GM10248 (cell line): ENCODE results near the gene MEP1A.

Source experiments
- CTCF ChIA-PET: fragments of 300-600 bp; sonication (Branson Sonifier 250); formaldehyde crosslinking; extraction: SDS; loops from one replicate; lab custom pipeline; 2021; ENCODE audit warnings: antibody characterized with exemption; lab: Yijun Ruan, JAX
- POLR2A ChIA-PET: fragments of 350-650 bp; sonication (Branson Sonifier 250); formaldehyde crosslinking; extraction: SDS; loops from one replicate; lab custom pipeline; 2020; ENCODE audit warnings: antibody characterized with exemption; lab: Yijun Ruan, JAX
- DNase-seq: peaks from one replicate; pipeline ENCODE4 v3.0.0; 2012; ENCODE audit errors: extremely low spot score
- TF ChIP-seq, protein P1 (sequence below): IDR thresholded peaks from 2 replicates; pipeline ENCODE4 v1.5.1; 2012; ENCODE audit warnings: mild to moderate bottlenecking, low read depth; ENCODE audit errors: extremely low read depth, missing control alignments, control extremely low read depth

MEP1A gene

DNA sequence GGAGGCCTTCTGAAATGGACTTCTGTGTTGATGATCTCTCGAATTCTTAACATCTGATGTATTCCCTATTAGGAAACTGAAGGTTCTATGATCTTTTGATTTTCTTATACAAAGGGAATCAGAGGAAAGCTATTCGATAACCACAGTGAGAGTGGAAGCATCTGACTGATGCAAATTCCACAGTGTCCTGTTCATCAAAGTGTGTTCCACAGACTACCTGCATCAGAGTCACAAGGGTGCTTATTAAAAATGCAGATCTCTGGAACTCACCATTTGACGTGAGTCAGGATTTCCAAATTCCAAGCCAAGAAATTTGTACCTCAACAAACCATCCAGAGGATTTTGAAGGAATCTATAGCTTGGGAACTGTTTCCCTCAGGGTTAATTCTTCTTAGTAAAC is 4.4 kb upstream of the MEP1A start:
- ChIA-PET POLR2A (no interaction called here), CTCF (no interaction called here)
- no peak for DNase-seq
- TF ChIP-seq, protein P1, sequence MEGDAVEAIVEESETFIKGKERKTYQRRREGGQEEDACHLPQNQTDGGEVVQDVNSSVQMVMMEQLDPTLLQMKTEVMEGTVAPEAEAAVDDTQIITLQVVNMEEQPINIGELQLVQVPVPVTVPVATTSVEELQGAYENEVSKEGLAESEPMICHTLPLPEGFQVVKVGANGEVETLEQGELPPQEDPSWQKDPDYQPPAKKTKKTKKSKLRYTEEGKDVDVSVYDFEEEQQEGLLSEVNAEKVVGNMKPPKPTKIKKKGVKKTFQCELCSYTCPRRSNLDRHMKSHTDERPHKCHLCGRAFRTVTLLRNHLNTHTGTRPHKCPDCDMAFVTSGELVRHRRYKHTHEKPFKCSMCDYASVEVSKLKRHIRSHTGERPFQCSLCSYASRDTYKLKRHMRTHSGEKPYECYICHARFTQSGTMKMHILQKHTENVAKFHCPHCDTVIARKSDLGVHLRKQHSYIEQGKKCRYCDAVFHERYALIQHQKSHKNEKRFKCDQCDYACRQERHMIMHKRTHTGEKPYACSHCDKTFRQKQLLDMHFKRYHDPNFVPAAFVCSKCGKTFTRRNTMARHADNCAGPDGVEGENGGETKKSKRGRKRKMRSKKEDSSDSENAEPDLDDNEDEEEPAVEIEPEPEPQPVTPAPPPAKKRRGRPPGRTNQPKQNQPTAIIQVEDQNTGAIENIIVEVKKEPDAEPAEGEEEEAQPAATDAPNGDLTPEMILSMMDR = no peak

DNA sequence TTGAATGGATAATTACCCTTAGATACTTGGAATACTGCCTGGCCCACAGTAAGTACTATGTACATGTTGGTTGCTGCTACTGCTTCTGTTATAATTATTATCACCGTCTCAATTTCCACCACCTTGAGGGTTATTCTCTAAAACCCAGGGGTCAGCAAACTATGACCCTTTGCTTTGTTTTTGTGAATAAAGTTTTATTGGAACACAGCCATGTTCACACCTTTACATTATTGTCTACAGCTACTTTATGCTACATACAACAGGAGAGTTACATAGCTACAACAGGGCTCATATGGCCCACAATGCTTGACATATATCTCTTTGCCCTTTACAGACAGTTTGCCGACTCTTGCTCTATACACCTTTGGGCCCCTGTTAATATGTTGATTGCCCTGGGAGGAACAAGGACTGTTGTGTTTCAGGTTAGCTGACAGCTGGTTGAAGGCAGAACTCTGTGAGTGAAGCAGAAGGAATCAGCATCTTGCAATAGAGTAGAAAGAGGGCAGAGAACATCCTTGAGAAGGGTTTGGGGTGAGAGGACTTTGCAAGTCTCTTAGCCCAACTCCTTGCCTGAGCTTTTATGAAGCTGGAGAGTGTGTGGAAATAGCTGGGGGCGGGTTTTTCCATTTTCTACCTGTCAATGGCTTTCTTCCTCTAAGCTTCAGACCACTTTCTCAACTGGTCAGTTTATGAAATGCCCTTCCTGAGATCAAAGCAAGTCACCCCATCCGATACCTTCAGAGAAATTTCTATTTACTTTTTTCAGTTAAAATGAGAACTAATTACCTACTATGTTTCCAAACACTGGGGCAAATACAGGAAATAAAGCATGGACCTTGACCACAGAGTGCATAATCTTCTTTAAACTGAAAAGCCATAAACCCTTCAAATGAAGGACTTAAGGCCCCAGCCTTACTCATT is 3.5 kb upstream of the MEP1A start:
- TF ChIP-seq, protein P1 = no peak
- CTCF ChIA-PET = no interaction called here
- no peak for DNase-seq
- POLR2A ChIA-PET = no interaction called here

DNA sequence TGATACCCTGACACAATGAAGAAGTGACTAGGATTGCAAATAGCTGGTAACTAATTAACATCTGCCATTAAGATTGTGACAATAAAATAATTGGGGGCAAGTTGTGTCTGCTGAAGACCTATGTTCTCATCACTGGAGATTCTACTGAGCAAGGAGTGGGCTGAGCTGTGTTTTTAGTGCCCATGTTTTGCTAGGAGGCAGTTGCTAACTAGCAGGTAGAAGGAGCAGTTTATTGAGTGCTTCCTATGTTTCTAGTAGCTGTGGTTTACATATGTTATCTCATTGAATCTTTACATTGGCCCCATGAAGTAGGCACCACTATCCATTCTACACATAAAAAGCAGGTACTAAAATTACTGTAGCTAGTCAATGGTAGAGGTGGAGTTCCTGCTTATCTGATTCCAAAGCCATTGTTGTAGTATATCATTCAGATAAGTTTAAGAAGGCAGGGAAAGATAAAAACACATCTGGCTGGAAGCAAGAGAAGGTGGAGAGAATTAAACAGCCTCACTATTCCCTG is 2.8 kb upstream of the MEP1A start:
- TF ChIP-seq, protein P1 = no peak
- DNase-seq = no peak
- CTCF ChIA-PET = no interaction called here
- POLR2A ChIA-PET = no interaction called here

DNA sequence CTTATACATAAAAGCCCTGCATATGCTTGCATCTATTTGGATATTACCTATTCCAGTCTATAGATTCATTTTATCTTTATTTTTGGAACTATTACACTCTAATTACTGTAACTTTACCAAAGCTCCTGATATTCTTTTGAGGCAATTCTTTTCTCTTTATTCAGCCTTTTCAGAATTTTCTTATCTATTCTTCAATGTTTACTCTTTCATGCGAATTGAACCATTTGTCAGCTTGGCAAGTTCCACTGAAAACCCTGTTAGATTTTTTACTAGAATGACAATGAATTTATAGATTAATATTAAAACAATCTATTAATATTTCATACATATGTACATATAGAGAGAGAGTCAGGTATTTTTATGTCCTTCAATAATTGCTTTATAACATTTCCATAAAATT is 554 bp upstream of the MEP1A start:
- TF ChIP-seq, protein P1 = no peak
- DNase-seq = no peak
- ChIA-PET POLR2A (no interaction called here), CTCF (interaction anchor here (0.6 kb wide), 1 partner anchor 45 kb away, joined by 3 read pairs; no protein-coding TSS in a partner anchor)

DNA sequence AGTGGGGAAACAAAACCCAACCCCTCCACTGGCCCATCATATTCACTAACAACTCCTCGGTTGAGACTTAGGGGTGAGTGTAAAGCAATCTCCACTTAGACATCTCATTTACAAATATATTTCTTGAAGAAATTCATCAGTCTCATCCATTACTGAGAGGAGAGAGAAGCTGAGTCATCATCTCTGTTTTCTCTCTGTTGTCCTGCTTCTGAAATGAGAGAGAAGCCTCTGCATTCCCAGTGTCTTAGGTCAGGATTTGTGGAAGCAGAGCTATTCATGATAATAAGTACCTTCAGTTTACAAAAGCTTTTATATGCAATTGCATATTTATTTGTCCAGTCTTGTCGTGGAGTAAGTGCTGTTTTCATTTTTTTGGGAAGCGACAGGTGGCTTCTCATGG is 879 bp downstream of the MEP1A start:
- ChIA-PET CTCF (no interaction called here), POLR2A (no interaction called here)
- TF ChIP-seq, protein P1 = no peak
- DNase-seq = no peak

DNA sequence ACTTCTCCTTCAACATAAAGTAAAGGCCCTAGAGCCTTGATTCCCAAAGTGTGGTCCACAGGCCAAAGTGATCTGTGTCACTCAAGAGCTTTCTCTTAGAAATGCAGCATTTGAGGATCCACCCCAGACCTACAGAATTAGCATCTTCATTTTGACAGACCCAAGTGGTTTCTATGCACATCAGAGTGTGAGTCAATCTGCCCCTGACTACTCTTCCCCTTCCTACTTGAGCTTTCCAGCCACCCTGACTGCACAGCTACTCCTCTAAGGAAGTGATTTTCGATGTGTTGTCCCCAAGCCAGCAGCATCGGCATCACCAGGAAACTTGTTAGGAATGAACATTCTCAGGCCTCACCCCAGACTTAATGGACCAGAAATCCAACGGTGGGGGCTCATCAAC is 2.6 kb downstream of the MEP1A start:
- CTCF ChIA-PET = no interaction called here
- TF ChIP-seq, protein P1 = no peak
- no peak for DNase-seq
- POLR2A ChIA-PET = no interaction called here
